ENCODE measurements around the gene KSR2.

DNA sequence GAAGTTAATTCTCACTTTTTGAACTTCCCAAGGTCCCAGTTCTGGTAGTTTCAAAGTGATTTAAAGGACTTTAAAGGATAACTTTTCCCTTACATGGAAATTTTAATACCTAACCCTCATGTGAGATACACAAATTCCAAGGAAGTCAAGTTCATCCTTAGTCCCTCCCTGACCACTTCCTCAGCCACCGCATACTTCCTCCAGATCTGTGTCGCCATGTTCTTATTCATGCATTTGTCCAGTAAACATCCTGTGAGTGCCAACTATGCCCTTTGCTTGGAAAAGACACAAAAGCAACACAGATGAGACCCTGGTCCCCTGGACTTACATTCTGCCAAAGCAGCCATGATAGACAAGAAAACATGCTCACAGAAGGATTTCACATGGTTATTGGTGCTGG, 206.6 kb downstream of the KSR2 start:
- TF ChIP-seq, protein P1, sequence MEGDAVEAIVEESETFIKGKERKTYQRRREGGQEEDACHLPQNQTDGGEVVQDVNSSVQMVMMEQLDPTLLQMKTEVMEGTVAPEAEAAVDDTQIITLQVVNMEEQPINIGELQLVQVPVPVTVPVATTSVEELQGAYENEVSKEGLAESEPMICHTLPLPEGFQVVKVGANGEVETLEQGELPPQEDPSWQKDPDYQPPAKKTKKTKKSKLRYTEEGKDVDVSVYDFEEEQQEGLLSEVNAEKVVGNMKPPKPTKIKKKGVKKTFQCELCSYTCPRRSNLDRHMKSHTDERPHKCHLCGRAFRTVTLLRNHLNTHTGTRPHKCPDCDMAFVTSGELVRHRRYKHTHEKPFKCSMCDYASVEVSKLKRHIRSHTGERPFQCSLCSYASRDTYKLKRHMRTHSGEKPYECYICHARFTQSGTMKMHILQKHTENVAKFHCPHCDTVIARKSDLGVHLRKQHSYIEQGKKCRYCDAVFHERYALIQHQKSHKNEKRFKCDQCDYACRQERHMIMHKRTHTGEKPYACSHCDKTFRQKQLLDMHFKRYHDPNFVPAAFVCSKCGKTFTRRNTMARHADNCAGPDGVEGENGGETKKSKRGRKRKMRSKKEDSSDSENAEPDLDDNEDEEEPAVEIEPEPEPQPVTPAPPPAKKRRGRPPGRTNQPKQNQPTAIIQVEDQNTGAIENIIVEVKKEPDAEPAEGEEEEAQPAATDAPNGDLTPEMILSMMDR (IDR thresholded peaks at IDR 0.05) = no peak
- TF ChIP-seq POLR2A (IDR thresholded peaks at IDR 0.05) = no peak
- TF ChIP-seq POLR2AphosphoS5 (IDR thresholded peaks at IDR 0.05) = no peak
